ENCODE data around the gene DIPK1C.

The DIPK1C gene

GRCh38 chr18:74392323-74392722 is 64.8 kb downstream of the DIPK1C start:
- no peak for DNase-seq (ENCODE audit: insufficient read length, low spot score)
- FAIRE-seq, result no peak

- FAIRE-seq, result no peak
These were observed 66.2 kb downstream of the DIPK1C start for GRCh38 chr18:74390900-74391299.

GRCh38 chr18:74389991-74390390 is 67.1 kb downstream of the DIPK1C start:
- FAIRE-seq, result no peak
- DNase-seq (ENCODE audit: insufficient read length, low spot score), result no peak

More at GRCh38 chr18:74390900-74391299, 66.2 kb downstream of the DIPK1C start:
- no peak for DNase-seq (ENCODE audit: insufficient read length, low spot score)

- DNase-seq (ENCODE audit: insufficient read length, low spot score) (no peak), FAIRE-seq (no peak)
These were observed 67.8 kb downstream of the DIPK1C start for GRCh38 chr18:74389171-74389927.

- FAIRE-seq (no peak), DNase-seq (ENCODE audit: insufficient read length, low spot score) (no peak)
These were observed 68.9 kb downstream of the DIPK1C start for GRCh38 chr18:74388227-74388626.

- no peak for DNase-seq (ENCODE audit: insufficient read length, low spot score)
- no peak for FAIRE-seq
These were observed 69.7 kb downstream of the DIPK1C start for GRCh38 chr18:74387383-74387782.
